Mesendoderm (in vitro differentiated cells): Measurements from ENCODE around the gene STARD3NL.
"Not testable (repeated sequence)": the region's sequence is repeated elsewhere in the genome, so short reads cannot be mapped to it uniquely, and the experiment has no call there.

ENCODE experiments used
- DNase-seq: peaks from one replicate; pipeline ENCODE4 v3.0.0; 2013
- H2AK5ac ChIP-seq: 2 replicates; pipeline ENCODE4 v1.6.1; 2013; ENCODE audit warnings: low read length, inconsistent platforms
- H2BK120ac ChIP-seq: 2 replicates; pipeline ENCODE4 v1.6.1; 2013; ENCODE audit warnings: low read depth, mild to moderate bottlenecking, low read length, moderate library complexity, mixed read lengths
- H2BK15ac ChIP-seq: replicated peaks from 2 replicates; pipeline ENCODE4 v1.6.1; 2013; ENCODE audit warnings: low read depth, mild to moderate bottlenecking, moderate library complexity
- H2BK5ac ChIP-seq: 2 replicates; pipeline ENCODE4 v1.6.1; 2013; ENCODE audit warnings: low read length, inconsistent platforms
- H3K18ac ChIP-seq: 2 replicates; pipeline ENCODE4 v1.6.1; 2013; ENCODE audit warnings: mild to moderate bottlenecking, low read length, mixed read lengths
- H3K23ac ChIP-seq: one replicate; pipeline ENCODE4 v1.6.1; 2013; ENCODE audit warnings: low read length
- H3K27ac ChIP-seq: 2 replicates; pipeline ENCODE4 v1.5.1; 2013; ENCODE audit warnings: low read depth, mild to moderate bottlenecking, inconsistent platforms, low read length, moderate library complexity
- H3K27me3 ChIP-seq: 2 replicates; pipeline ENCODE4 v1.6.1; 2013; ENCODE audit warnings: low read length, control low read depth, mild to moderate bottlenecking, inconsistent platforms; ENCODE audit not compliant: insufficient read depth, poor library complexity
- H3K36me3 ChIP-seq: 2 replicates; pipeline ENCODE4 v1.6.1; 2013; ENCODE audit warnings: low read length, inconsistent platforms; ENCODE audit not compliant: control insufficient read depth, insufficient read depth
- H3K4ac ChIP-seq: one replicate; pipeline ENCODE4 v1.6.1; 2013; ENCODE audit warnings: low read depth, mild to moderate bottlenecking, low read length, moderate library complexity
- H3K4me1 ChIP-seq: 2 replicates; pipeline ENCODE4 v1.6.1; 2013; ENCODE audit warnings: low read depth, low read length, inconsistent platforms; ENCODE audit not compliant: control insufficient read depth
- H3K4me2 ChIP-seq: 2 replicates; pipeline ENCODE4 v1.6.1; 2013; ENCODE audit warnings: low read length
- H3K4me3 ChIP-seq: 2 replicates; pipeline ENCODE4 v1.5.1; 2013; ENCODE audit warnings: mild to moderate bottlenecking, low read length
- H3K56ac ChIP-seq: one replicate; pipeline ENCODE4 v1.6.1; 2013; ENCODE audit warnings: low read length
- H3K79me1 ChIP-seq: 2 replicates; pipeline ENCODE4 v1.6.1; 2013; ENCODE audit warnings: low read length, inconsistent platforms
- H3K79me2 ChIP-seq: 2 replicates; pipeline ENCODE4 v1.6.1; 2013; ENCODE audit warnings: mild to moderate bottlenecking, low read length; ENCODE audit not compliant: control insufficient read depth, insufficient read depth
- H3K9ac ChIP-seq: 2 replicates; pipeline ENCODE4 v1.6.1; 2013; ENCODE audit warnings: low read length, inconsistent platforms
- H4K5ac ChIP-seq: one replicate; pipeline ENCODE4 v1.6.1; 2013; ENCODE audit warnings: low read length
- H4K8ac ChIP-seq: one replicate; pipeline ENCODE4 v1.6.1; 2013; ENCODE audit warnings: low read depth, mild to moderate bottlenecking, control low read depth, low read length, moderate library complexity
- WGBS: extraction: QIAGEN DNeasy Blood & Tissue Kit; methylation state at CpG from one replicate; pipeline ENCODE4 v1.1.7; 2013; ENCODE audit warnings: low lambda C conversion rate, missing lambda C conversion rate; ENCODE audit not compliant: insufficient coverage; ENCODE audit errors: extremely low coverage; 5-methylcytosine and 5-hydroxymethylcytosine counted together

STARD3NL gene

DNA sequence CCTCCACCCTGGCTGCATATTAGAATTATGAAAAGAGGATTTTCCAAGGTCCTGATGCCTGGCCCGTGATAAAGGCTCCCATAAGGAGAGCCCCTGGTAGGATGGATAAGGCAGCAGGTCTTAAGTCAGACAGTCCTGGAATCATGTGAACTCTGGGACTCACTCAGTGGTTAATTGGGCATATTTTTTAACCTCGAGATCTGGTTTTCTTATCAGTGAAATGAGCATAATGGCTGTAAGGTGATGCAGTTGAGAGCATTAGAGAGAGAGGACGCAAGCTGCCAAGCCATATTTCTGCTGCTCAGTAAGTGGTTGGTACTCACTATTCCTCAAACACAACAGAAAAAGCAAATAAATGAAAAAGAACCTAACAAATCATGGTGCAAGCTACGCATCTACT is 57.6 kb downstream of the STARD3NL start:
- Histone ChIP-seq H3K27ac (no peak overlapping the region), H3K79me1 (no peaks in the 10 kb centered on the region), H4K8ac (no peak overlapping the region), H2BK120ac (no peak overlapping the region), H3K4me2 (no peak overlapping the region), H3K4me3 (no peak overlapping the region), H3K23ac (no peak overlapping the region), H4K5ac (no peak overlapping the region), H2BK15ac (no peak overlapping the region), H3K4ac (no peak overlapping the region), H3K79me2 (no peaks in the 10 kb centered on the region), H3K9ac (no peak overlapping the region), H3K56ac (no peak overlapping the region), H3K18ac (no peak overlapping the region), H3K27me3 (no peaks in the 10 kb centered on the region), H3K4me1 (no peaks in the 10 kb centered on the region), H2AK5ac (no peak overlapping the region), H3K36me3 (no peaks in the 10 kb centered on the region), H2BK5ac (no peak overlapping the region)
- no peak for DNase-seq
- WGBS: no CpG with 5 or more reads among the region's 4 CpGs

DNA sequence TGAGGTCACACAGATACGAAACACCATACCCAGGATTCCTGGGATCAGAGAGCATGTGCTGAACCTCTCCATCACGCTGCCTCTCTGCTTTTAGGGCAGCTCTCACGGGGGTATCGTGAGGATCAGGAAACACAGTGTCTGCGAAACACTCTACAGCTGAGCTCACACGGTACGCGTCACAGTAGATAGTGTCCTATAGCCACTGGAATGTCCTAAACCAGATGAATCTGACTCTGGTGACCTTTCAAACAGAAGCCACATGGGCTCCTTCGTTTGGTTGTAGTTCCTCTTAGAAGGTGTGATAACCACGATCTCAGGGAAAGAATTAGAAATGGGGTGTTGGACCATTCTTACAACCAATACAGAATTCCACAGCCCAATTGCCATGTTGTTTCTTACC is 61.1 kb downstream of the STARD3NL start:
- no CpG with 5 or more reads among the region's 10 CpGs for WGBS
- not testable (repeated sequence) for H2AK5ac ChIP-seq, H3K4me2 ChIP-seq, H4K8ac ChIP-seq, H3K9ac ChIP-seq, H3K79me1 ChIP-seq, H2BK120ac ChIP-seq, H3K36me3 ChIP-seq, H3K79me2 ChIP-seq, H3K27me3 ChIP-seq, H3K27ac ChIP-seq, H3K4me1 ChIP-seq, H4K5ac ChIP-seq, H3K23ac ChIP-seq, DNase-seq, H3K18ac ChIP-seq, H2BK15ac ChIP-seq, H3K56ac ChIP-seq, H3K4ac ChIP-seq, H2BK5ac ChIP-seq, H3K4me3 ChIP-seq

DNA sequence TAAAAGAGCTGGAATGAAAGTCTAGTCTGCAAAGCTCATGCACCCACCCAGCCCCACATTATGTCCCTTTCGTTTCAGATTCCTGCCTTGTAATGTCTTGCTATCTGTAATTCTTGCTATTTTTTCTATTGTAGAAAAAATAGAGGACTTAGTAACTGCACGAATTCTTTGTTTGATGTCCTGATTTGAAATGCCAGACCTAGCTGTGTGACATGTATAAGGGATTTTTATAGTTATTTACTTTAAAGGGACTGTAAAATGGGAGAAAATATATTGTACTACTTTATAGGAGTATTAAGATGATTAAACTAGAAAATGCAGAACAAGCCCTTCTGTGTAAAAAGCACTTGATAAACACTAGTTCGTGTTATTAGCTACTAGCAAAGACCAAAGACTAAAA is 63.0 kb downstream of the STARD3NL start:
- H3K23ac ChIP-seq: no peak overlapping the region
- H3K27me3 ChIP-seq: no peaks in the 10 kb centered on the region
- no peak overlapping the region for H3K27ac ChIP-seq
- H2BK5ac ChIP-seq: no peak overlapping the region
- no CpG with 5 or more reads among the region's 3 CpGs for WGBS
- H3K4ac ChIP-seq: no peak overlapping the region
- no peak overlapping the region for H4K5ac ChIP-seq
- no peak overlapping the region for H3K4me3 ChIP-seq
- no peak overlapping the region for H2BK15ac ChIP-seq
- H3K18ac ChIP-seq: no peak overlapping the region
- H2AK5ac ChIP-seq: no peak overlapping the region
- no peak for DNase-seq
- H4K8ac ChIP-seq: no peak overlapping the region
- no peaks in the 10 kb centered on the region for H3K79me2 ChIP-seq
- H3K56ac ChIP-seq: no peak overlapping the region
- no peak overlapping the region for H3K4me2 ChIP-seq
- H3K79me1 ChIP-seq: no peaks in the 10 kb centered on the region
- no peak overlapping the region for H3K9ac ChIP-seq
- H2BK120ac ChIP-seq: no peak overlapping the region
- no peaks in the 10 kb centered on the region for H3K4me1 ChIP-seq
- no peaks in the 10 kb centered on the region for H3K36me3 ChIP-seq

DNA sequence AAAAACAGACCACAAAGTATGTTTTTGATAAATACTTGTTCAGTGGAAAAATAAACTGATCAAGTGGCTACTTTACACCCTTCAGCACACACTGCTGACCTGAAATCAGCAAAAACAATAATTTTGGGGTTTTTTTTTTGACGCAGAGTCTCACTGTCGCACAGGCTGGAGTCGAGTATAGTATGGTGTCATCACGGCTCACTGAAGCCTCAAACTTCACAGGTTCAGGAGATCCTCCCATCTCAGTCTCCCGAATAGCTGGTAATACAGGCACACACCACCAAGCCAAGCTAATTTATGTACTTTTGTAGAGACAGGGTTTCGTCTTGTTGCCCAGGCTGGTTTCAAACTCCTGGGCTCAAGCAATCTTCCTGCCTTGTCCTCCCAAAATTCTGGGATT is 64.8 kb downstream of the STARD3NL start:
- H2AK5ac ChIP-seq: no peak overlapping the region
- H3K27me3 ChIP-seq: no peaks in the 10 kb centered on the region
- H3K27ac ChIP-seq: no peak overlapping the region
- no CpG with 5 or more reads among the region's 6 CpGs for WGBS
- H3K4me1 ChIP-seq: no peaks in the 10 kb centered on the region
- no peak overlapping the region for H3K4me2 ChIP-seq
- no peak overlapping the region for H2BK5ac ChIP-seq
- no peak overlapping the region for H3K23ac ChIP-seq
- no peak overlapping the region for H3K4me3 ChIP-seq
- H4K5ac ChIP-seq: no peak overlapping the region
- no peak overlapping the region for H2BK120ac ChIP-seq
- no peak overlapping the region for H2BK15ac ChIP-seq
- H3K56ac ChIP-seq: no peak overlapping the region
- H3K36me3 ChIP-seq: no peaks in the 10 kb centered on the region
- H3K79me2 ChIP-seq: no peaks in the 10 kb centered on the region
- H3K18ac ChIP-seq: no peak overlapping the region
- H3K4ac ChIP-seq: no peak overlapping the region
- H4K8ac ChIP-seq: no peak overlapping the region
- no peaks in the 10 kb centered on the region for H3K79me1 ChIP-seq
- H3K9ac ChIP-seq: no peak overlapping the region
- no peak for DNase-seq

DNA sequence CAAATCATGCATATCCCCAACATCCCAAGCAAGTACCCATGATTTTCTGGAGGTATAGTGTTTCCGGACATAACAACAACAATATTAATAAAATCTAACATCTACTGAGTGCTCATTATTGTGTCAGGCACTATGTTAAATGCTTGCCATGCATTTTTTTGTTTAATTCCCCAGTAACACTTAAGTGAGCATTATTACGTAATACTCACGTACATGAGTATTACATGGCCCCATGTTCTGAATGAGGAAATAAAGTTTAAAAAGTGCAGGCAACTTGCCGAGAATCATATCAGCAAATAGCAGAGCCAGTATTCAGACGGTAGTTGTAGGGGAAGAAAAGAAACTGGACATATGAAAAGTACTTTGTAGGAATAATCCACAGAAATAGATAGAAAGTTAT is 65.3 kb downstream of the STARD3NL start:
- H2BK15ac ChIP-seq, H2BK5ac ChIP-seq, H2BK120ac ChIP-seq, H3K18ac ChIP-seq, H3K27ac ChIP-seq, H3K27me3 ChIP-seq, H3K79me2 ChIP-seq, H3K4ac ChIP-seq, H3K4me3 ChIP-seq, H4K5ac ChIP-seq, H2AK5ac ChIP-seq, H4K8ac ChIP-seq, DNase-seq, H3K9ac ChIP-seq, H3K56ac ChIP-seq, H3K4me2 ChIP-seq, H3K36me3 ChIP-seq, H3K79me1 ChIP-seq, H3K23ac ChIP-seq, H3K4me1 ChIP-seq: not testable (repeated sequence)
- no CpG with 5 or more reads among the region's 5 CpGs for WGBS

DNA sequence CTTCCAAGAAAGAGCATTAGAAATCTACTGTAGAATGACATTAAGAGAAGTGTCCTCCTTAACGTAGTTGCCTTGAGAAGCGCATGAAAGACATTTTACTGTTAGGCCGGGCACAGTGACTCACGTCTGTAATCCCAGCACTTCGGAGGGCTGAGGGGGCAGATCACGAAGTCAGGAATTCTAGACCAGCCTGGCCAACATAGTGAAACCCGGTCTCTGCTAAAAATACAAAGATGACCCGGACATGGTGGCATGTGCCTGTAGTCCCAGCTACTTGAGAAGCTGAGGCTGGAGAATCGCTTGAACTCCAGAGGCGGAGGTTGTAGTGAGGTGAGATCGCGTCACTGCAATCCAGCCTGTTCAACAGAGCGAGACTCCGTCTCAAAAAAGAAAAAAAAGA is 66.5 kb downstream of the STARD3NL start:
- Histone ChIP-seq H3K9ac (no peak overlapping the region), H3K36me3 (no peaks in the 10 kb centered on the region), H2BK15ac (no peak overlapping the region), H2BK120ac (no peak overlapping the region), H3K4me1 (no peaks in the 10 kb centered on the region), H4K5ac (no peak overlapping the region), H3K4me3 (no peak overlapping the region), H4K8ac (no peak overlapping the region), H2AK5ac (no peak overlapping the region), H3K79me2 (no peaks in the 10 kb centered on the region), H3K4ac (no peak overlapping the region), H3K23ac (no peak overlapping the region), H2BK5ac (no peak overlapping the region), H3K27me3 (no peaks in the 10 kb centered on the region), H3K27ac (no peak overlapping the region), H3K4me2 (no peak overlapping the region), H3K56ac (no peak overlapping the region), H3K79me1 (no peaks in the 10 kb centered on the region), H3K18ac (no peak overlapping the region)
- no CpG with 5 or more reads among the region's 14 CpGs for WGBS
- no peak for DNase-seq
